ENCODE results near the gene KRTAP5-1.

The KRTAP5-1 gene

DNA sequence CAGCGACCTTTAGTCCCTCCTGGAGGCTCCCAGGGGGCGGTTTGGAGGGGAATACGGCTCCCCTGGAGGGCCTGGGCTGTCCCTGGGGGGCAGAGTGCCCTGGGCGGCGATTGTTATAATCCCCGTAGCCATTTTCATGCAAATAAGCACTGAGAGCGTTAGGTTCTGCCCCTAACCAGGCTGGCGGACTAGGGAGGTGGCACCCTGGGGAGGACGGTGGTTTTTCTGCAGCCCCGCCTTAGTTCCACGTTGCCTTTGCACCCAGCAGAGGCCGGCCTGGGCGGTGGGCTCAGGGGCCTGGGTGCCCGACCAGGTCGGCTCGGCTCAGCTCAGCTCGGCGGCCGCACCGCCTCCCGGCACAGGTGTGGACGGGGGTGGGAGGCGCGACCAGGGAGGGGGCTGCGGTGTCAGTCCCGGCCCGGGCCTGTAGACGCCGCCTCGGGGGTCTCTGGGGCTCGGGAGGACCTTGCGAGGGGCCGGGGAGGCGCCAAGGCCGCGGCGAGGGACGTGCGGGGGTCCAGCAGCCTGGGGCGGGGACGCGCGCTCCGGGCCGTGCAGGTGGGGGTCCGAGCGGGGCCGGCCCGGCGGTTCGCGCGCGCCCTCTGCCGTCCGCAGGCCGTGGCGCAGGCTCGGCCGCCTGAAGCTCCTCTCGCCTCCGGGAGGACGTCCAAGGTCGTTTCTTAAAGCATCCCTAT, 10.7 kb downstream of the KRTAP5-1 start:
- no peaks in the 10 kb centered on the region for H3K79me2 ChIP-seq (ENCODE audit: insufficient read depth, low read length)
- H3K4me3 ChIP-seq (ENCODE audit: insufficient read depth, low read length, poor library complexity, severe bottlenecking), result peak overlapping the region; percentile 47
- peak overlapping the region; percentile 32; the same call in 1 of the 2 replicates for H3K9ac ChIP-seq (ENCODE audit: low read length)
- H3K9me2 ChIP-seq (replicated peaks; ENCODE audit: insufficient read depth, low read length), result no peaks in the 10 kb centered on the region
- no peaks in the 10 kb centered on the region for H3K9me3 ChIP-seq (ENCODE audit: insufficient read depth, low read length)
- H3K4me2 ChIP-seq (ENCODE audit: low read depth, low read length, poor library complexity, severe bottlenecking), result peak overlapping the region; percentile 68
- H3K36me3 ChIP-seq (ENCODE audit: low read length), result no peaks in the 10 kb centered on the region
- H4K20me1 ChIP-seq (ENCODE audit: low read depth, low read length), result no peaks in the 10 kb centered on the region
- no peak overlapping the region for H3K27ac ChIP-seq (ENCODE audit: low read depth, low read length)
- no peaks in the 10 kb centered on the region for H3K27me3 ChIP-seq (ENCODE audit: low read length)
- no peak overlapping the region for H2AFZ ChIP-seq (ENCODE audit: low read depth, low read length, severe bottlenecking)
- TF ChIP-seq EZH2phosphoT487 (conservative IDR thresholded peaks at IDR 0.05; ENCODE audit: low read length), result no peak
- TF ChIP-seq, protein P1, sequence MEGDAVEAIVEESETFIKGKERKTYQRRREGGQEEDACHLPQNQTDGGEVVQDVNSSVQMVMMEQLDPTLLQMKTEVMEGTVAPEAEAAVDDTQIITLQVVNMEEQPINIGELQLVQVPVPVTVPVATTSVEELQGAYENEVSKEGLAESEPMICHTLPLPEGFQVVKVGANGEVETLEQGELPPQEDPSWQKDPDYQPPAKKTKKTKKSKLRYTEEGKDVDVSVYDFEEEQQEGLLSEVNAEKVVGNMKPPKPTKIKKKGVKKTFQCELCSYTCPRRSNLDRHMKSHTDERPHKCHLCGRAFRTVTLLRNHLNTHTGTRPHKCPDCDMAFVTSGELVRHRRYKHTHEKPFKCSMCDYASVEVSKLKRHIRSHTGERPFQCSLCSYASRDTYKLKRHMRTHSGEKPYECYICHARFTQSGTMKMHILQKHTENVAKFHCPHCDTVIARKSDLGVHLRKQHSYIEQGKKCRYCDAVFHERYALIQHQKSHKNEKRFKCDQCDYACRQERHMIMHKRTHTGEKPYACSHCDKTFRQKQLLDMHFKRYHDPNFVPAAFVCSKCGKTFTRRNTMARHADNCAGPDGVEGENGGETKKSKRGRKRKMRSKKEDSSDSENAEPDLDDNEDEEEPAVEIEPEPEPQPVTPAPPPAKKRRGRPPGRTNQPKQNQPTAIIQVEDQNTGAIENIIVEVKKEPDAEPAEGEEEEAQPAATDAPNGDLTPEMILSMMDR (IDR thresholded peaks at IDR 0.05; ENCODE audit: insufficient read depth, low read length, poor library complexity, severe bottlenecking), result peak; percentile 82
- no peaks in the 10 kb centered on the region for H3F3A ChIP-seq (ENCODE audit: insufficient read depth)

DNA sequence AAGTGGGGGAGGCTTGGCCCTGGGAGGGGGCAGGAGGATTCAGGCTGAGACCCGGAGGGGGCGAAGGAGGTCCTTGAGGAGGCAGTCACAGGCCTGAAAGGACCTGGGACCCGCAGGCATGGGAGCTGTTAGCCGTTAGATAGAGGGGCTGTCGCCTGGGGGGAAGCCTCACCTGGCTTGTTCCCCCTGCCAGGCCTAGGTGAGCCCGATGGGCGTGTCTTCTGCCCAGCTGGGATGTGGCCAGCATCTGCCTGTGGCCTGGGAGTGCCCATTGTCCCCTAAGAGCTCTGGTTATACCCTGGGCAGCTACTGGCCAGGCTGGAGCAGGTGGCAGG, 11.2 kb downstream of the KRTAP5-1 start:
- Histone ChIP-seq H3F3A (ENCODE audit: insufficient read depth) (no peaks in the 10 kb centered on the region), H4K20me1 (ENCODE audit: low read depth, low read length) (no peaks in the 10 kb centered on the region), H3K4me3 (ENCODE audit: insufficient read depth, low read length, poor library complexity, severe bottlenecking) (peak overlapping the region; percentile 47), H3K27ac (ENCODE audit: low read depth, low read length) (no peak overlapping the region), H3K79me2 (ENCODE audit: insufficient read depth, low read length) (no peaks in the 10 kb centered on the region), H3K27me3 (ENCODE audit: low read length) (no peaks in the 10 kb centered on the region), H3K9me3 (ENCODE audit: insufficient read depth, low read length) (no peaks in the 10 kb centered on the region), H3K4me2 (ENCODE audit: low read depth, low read length, poor library complexity, severe bottlenecking) (peak overlapping the region; percentile 68), H3K9ac (ENCODE audit: low read length) (peak overlapping the region; percentile 32; the same call in 1 of the 2 replicates), H2AFZ (ENCODE audit: low read depth, low read length, severe bottlenecking) (no peak overlapping the region), H3K9me2 (replicated peaks; ENCODE audit: insufficient read depth, low read length) (no peaks in the 10 kb centered on the region), H3K36me3 (ENCODE audit: low read length) (no peaks in the 10 kb centered on the region)
- no peak for TF ChIP-seq EZH2phosphoT487 (conservative IDR thresholded peaks at IDR 0.05; ENCODE audit: low read length)
- TF ChIP-seq, protein P1 (IDR thresholded peaks at IDR 0.05; ENCODE audit: insufficient read depth, low read length, poor library complexity, severe bottlenecking), result no peak

DNA sequence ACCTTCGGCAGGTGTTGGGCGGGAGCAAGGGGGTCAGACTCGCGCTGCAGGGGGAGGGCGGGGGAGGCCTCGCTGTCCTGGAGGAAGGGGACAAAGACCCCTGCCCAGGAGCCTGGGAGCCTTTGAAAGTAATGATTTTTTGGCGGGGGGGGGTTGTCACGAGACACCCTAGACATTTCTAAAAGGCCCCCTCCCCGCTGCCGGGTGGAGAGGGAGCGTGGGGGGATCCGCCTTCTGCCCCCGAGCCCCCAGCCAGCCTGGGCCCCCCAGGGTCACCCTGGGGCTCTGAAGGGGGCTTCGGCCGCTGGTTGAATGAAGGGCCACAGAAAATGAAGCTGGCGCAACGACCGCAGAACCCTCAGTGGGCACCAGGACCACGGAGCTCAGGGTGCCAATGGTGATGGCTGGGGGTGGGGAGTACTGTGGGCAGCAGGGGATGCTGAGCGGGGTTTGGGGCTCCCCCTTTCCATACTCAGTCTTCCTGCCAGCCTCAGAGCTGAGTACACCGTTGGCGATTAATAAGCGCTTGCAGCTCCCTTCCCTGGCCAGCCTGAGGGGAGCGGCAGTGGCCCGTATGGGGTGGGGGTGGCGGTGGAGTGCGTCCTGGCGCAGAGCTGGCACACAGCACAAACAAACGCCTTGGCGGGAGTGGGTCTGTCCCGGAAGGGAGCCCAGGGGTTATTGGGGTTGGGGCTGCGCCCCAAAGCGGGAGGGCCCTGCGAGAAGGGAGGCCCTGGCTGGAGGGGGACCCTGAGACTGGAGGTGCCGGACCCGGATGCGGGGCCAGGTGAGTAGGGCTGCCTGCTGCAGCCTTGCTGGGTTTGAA, 11.8 kb downstream of the KRTAP5-1 start:
- H3K9ac ChIP-seq (ENCODE audit: low read length), result peak overlapping the region; percentile 51; the same call in 1 of the 2 replicates
- no peaks in the 10 kb centered on the region for H3K9me2 ChIP-seq (replicated peaks; ENCODE audit: insufficient read depth, low read length)
- no peak overlapping the region for H2AFZ ChIP-seq (ENCODE audit: low read depth, low read length, severe bottlenecking)
- H3K9me3 ChIP-seq (ENCODE audit: insufficient read depth, low read length), result no peaks in the 10 kb centered on the region
- no peaks in the 10 kb centered on the region for H3K27me3 ChIP-seq (ENCODE audit: low read length)
- H3K27ac ChIP-seq (ENCODE audit: low read depth, low read length), result no peak overlapping the region
- TF ChIP-seq, protein P1 (IDR thresholded peaks at IDR 0.05; ENCODE audit: insufficient read depth, low read length, poor library complexity, severe bottlenecking), result no peak
- TF ChIP-seq EZH2phosphoT487 (conservative IDR thresholded peaks at IDR 0.05; ENCODE audit: low read length), result no peak
- H3K79me2 ChIP-seq (ENCODE audit: insufficient read depth, low read length), result no peaks in the 10 kb centered on the region
- H3F3A ChIP-seq (ENCODE audit: insufficient read depth), result no peaks in the 10 kb centered on the region
- H3K4me3 ChIP-seq (ENCODE audit: insufficient read depth, low read length, poor library complexity, severe bottlenecking), result peak overlapping the region; percentile 53
- peak overlapping the region; percentile 68 for H3K4me2 ChIP-seq (ENCODE audit: low read depth, low read length, poor library complexity, severe bottlenecking)
- no peaks in the 10 kb centered on the region for H4K20me1 ChIP-seq (ENCODE audit: low read depth, low read length)
- H3K36me3 ChIP-seq (ENCODE audit: low read length), result no peaks in the 10 kb centered on the region
